HCT116 (cell line): ENCODE results near the gene OSCP1. TPM values are rescaled to one million over a fixed set of nuclear protein-coding genes. Genes with fewer than 3 reads are reported as not detected.

Experiments used
- ATAC-seq: fragments of 200-7000 bp; cut with Tn5 transposase; 2 replicates; pipeline ENCODE4 v1.9.1; 2020; ENCODE audit warnings: mild to moderate bottlenecking, moderate library complexity
- BruUV-seq: library from RNA; stranded (reverse); fragments of 400-500 nt; replicated peaks from 2 replicates; lab custom pipeline; 2021; lab: Mats Ljungman, UMichigan
- CTCF ChIA-PET: fragments of 300-600 bp; sonication (Branson Sonifier 250); formaldehyde crosslinking; loops from one replicate; lab custom pipeline; 2021; ENCODE audit warnings: antibody characterized with exemption; lab: Charles Lee
- POLR2A ChIA-PET: fragments of 300-600, 350-600 bp; sonication (Branson Sonifier 250); formaldehyde crosslinking; loops from one replicate; lab custom pipeline; 2021; ENCODE audit warnings: antibody characterized with exemption; lab: Charles Lee
- RAD21 ChIA-PET, 2 experiments: fragments of 300-600 bp; sonication (Branson Sonifier 250); formaldehyde crosslinking; loops; one replicate each; lab custom pipeline; 2023; ENCODE audit warnings: low total read pairs in 2 of 2; ENCODE audit not compliant: uncharacterized antibody in 2 of 2, unreplicated experiment in 2 of 2, low non-redundant PET in 1 of 2; lab: Charles Lee
- DNase-seq: peaks from one replicate; pipeline ENCODE4 v3.0.0-alpha.2; 2010; ENCODE audit warnings: low read depth, low spot score
- H2AFZ ChIP-seq: fragments of 200-600 bp; shearing (Covaris generic), sonication (generic); 2 replicates; pipeline ENCODE4 v1.6.1; 2017; ENCODE audit warnings: low read depth, mixed run types, mixed read lengths, antibody characterized with exemption, low read length; ENCODE audit not compliant: poor library complexity, severe bottlenecking
- H3K27ac ChIP-seq: 2 replicates; pipeline ENCODE4 v1.5.1; 2012; ENCODE audit warnings: low read depth, low read length
- H3K27me3 ChIP-seq: fragments of 200-600 bp; sonication (generic); 2 replicates; pipeline ENCODE4 v1.6.1; 2016; ENCODE audit warnings: mixed run types, low read length, mixed read lengths; ENCODE audit not compliant: insufficient read depth
- H3K36me3 ChIP-seq, 2 experiments: fragments of 200-500 bp in 1 of 2; fragments of 200-600 bp in 1 of 2; sonication (Bioruptor generic) in 1 of 2; sonication (generic) in 1 of 2; 2 replicates each; pipeline versions ENCODE4 v1.5.1 to v1.6.1; 2014 to 2016; ENCODE audit warnings: low read length in 2 of 2, inconsistent platforms in 1 of 2, mixed read lengths in 1 of 2, mixed run types in 1 of 2; ENCODE audit not compliant: insufficient read depth in 2 of 2, control insufficient read depth in 1 of 2
- H3K4me1 ChIP-seq, 2 experiments: fragments of 200-600 bp in 1 of 2; sonication (generic) in 1 of 2; 2 replicates each; pipeline versions ENCODE4 v1.5.1 to v1.6.1; 2012 to 2017; ENCODE audit warnings: low read length in 2 of 2, inconsistent platforms in 1 of 2, mild to moderate bottlenecking in 1 of 2, mixed read lengths in 1 of 2, mixed run types in 1 of 2, moderate library complexity in 1 of 2; ENCODE audit not compliant: insufficient read depth in 2 of 2, control insufficient read depth in 1 of 2
- H3K4me2 ChIP-seq: fragments of 200-600 bp; sonication (generic); 2 replicates; pipeline ENCODE4 v1.6.1; 2017; ENCODE audit warnings: mixed run types, low read length, mixed read lengths
- H3K4me3 ChIP-seq, 2 experiments: fragments of 200-600 bp in 1 of 2; sonication (generic) in 1 of 2; replicated peaks in 1 of 2; 2 replicates each; pipeline ENCODE4 v1.5.1; 2011 to 2016; ENCODE audit warnings: low read length in 2 of 2, control low read depth in 1 of 2, low read depth in 1 of 2, mild to moderate bottlenecking in 1 of 2, mixed read lengths in 1 of 2, mixed run types in 1 of 2
- H3K79me2 ChIP-seq: fragments of 200-600 bp; sonication (generic); 2 replicates; pipeline ENCODE4 v1.6.1; 2017; ENCODE audit warnings: mild to moderate bottlenecking, mixed run types, low read length, moderate library complexity, mixed read lengths; ENCODE audit not compliant: insufficient read depth
- H3K9ac ChIP-seq: fragments of 200-600 bp; sonication (generic); 2 replicates; pipeline ENCODE4 v1.6.1; 2016; ENCODE audit warnings: low read length, mixed read lengths
- H3K9me2 ChIP-seq: fragments of 200-600 bp; sonication (generic), shearing (Covaris generic); 2 replicates; pipeline ENCODE4 v1.6.1; 2017; ENCODE audit warnings: mixed run types, mild to moderate bottlenecking, moderate library complexity; ENCODE audit not compliant: insufficient read depth
- H3K9me3 ChIP-seq, 2 experiments: fragments of 200-500 bp in 1 of 2; fragments of 200-600 bp in 1 of 2; sonication (Bioruptor generic) in 1 of 2; sonication (generic) in 1 of 2; 2 replicates each; pipeline ENCODE4 v1.6.1; 2014 to 2017; ENCODE audit warnings: low read length in 2 of 2, mixed read lengths in 2 of 2, inconsistent platforms in 1 of 2, low read depth in 1 of 2, mild to moderate bottlenecking in 1 of 2, mixed run types in 1 of 2, moderate library complexity in 1 of 2; ENCODE audit not compliant: control insufficient read depth in 1 of 2, insufficient read depth in 1 of 2
- H4K20me1 ChIP-seq: fragments of 200-600 bp; sonication (generic), shearing (Covaris generic); 2 replicates; pipeline ENCODE4 v1.6.1; 2017; ENCODE audit warnings: mixed run types, mild to moderate bottlenecking, moderate library complexity; ENCODE audit not compliant: insufficient read depth
- CBX3 ChIP-seq: IDR thresholded peaks from 2 replicates; pipeline ENCODE4 v1.6.1; 2012; ENCODE audit warnings: low read depth
- EGR1 ChIP-seq: IDR thresholded peaks from 2 replicates; pipeline ENCODE4 v1.6.1; 2012; ENCODE audit warnings: low read depth
- EZH2 ChIP-seq: fragments of 200-600 bp; sonication (generic); IDR thresholded peaks from 2 replicates; pipeline ENCODE4 v1.6.1; 2017; ENCODE audit warnings: antibody characterized with exemption, mixed run types
- FOSL1 ChIP-seq: IDR thresholded peaks from 2 replicates; pipeline ENCODE4 v1.6.1; 2012; ENCODE audit warnings: low read depth
- POLR2A ChIP-seq: IDR thresholded peaks from 2 replicates; pipeline ENCODE4 v1.7.0; 2011; ENCODE audit warnings: borderline replicate concordance; ENCODE audit not compliant: insufficient read depth, insufficient read length; ENCODE audit errors: extremely low read depth
- POLR2AphosphoS5 ChIP-seq: IDR thresholded peaks from 2 replicates; pipeline ENCODE4 v1.6.1; 2011; ENCODE audit warnings: mild to moderate bottlenecking, low read depth, low read length, moderate library complexity
- RAD21 ChIP-seq: IDR thresholded peaks from 2 replicates; pipeline ENCODE4 v1.6.1; 2012; ENCODE audit warnings: low read depth, mild to moderate bottlenecking
- SRF ChIP-seq: IDR thresholded peaks from 2 replicates; pipeline ENCODE4 v1.6.1; 2012; ENCODE audit warnings: low read depth
- TCF7L2 ChIP-seq: IDR thresholded peaks from 2 replicates; pipeline ENCODE4 v1.7.0; 2011; ENCODE audit warnings: borderline replicate concordance, inconsistent platforms; ENCODE audit not compliant: insufficient read depth, insufficient read length; ENCODE audit errors: extremely low read depth
- YY1 ChIP-seq: IDR thresholded peaks from 2 replicates; pipeline ENCODE4 v1.6.1; 2011; ENCODE audit warnings: low read length, low read depth, moderate library complexity, mild to moderate bottlenecking; ENCODE audit not compliant: insufficient replicate concordance; ENCODE audit errors: extremely low read depth
- ZNF274 ChIP-seq: fragments of 200-500 bp; sonication (Bioruptor generic); IDR thresholded peaks from 2 replicates; pipeline ENCODE4 v1.6.1; 2014; ENCODE audit warnings: mild to moderate bottlenecking, low read depth, low read length, inconsistent platforms
- intact Hi-C: fragments of 100-400 bp; cut with micrococcal nuclease; formaldehyde crosslinking; loops from 2 replicates; pipeline ENCODE4 v1.10.0; 2022
- total RNA-seq: library from RNA; stranded (reverse); gene quantifications from one replicate; pipeline ENCODE4 v1.2.1, GENCODE V29; 2021; ENCODE audit not compliant: unreplicated experiment
- TF ChIP-seq, protein P1 (sequence below): IDR thresholded peaks from 2 replicates; pipeline ENCODE4 v1.6.1; 2011; ENCODE audit warnings: mild to moderate bottlenecking, low read length, moderate library complexity; ENCODE audit not compliant: insufficient replicate concordance; ENCODE audit errors: extremely low read depth
- TF ChIP-seq, protein P2 (sequence below), 3 experiments: fragments of 200-600 bp in 1 of 3; sonication (generic) in 1 of 3; IDR thresholded peaks in 2 of 3; conservative IDR thresholded peaks in 1 of 3; 2 replicates each; pipeline ENCODE4 v1.5.1; 2012 to 2017; ENCODE audit warnings: low read depth in 2 of 3, low read length in 2 of 3, antibody characterized with exemption in 1 of 3, borderline replicate concordance in 1 of 3, control low read depth in 1 of 3, mild to moderate bottlenecking in 1 of 3, mixed read lengths in 1 of 3, mixed run types in 1 of 3, moderate library complexity in 1 of 3; ENCODE audit not compliant: insufficient read depth in 1 of 3
- TF ChIP-seq, protein P3 (sequence below): IDR thresholded peaks from 2 replicates; pipeline ENCODE4 v1.6.1; 2012
- TF ChIP-seq, protein P4 (sequence below): IDR thresholded peaks from 2 replicates; pipeline ENCODE4 v1.6.1; 2012

OSCP1 gene
- total RNA-seq, 1 experiment from 2014 or later = 4.1 TPM

DNA sequence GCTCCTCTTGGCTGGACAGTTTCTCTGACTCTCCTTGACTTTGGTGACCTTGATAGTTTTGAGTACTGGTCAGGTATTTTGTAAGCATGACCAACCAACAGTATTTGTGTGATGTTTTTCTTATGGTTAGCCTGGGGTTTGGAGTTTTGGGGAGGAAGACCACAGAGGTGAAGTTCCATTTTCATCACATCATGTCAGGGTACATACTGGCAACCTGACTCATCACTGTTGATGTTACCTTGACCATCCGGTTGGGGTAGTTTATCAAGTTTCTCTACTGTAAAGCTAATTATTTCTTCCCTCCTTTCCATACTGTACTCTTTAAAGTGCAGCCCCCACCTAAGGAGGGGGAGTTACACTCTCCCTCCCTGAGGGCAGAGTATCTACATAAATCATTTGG is 13.4 kb downstream of the OSCP1 start (continued):
- TF ChIP-seq, protein P1, sequence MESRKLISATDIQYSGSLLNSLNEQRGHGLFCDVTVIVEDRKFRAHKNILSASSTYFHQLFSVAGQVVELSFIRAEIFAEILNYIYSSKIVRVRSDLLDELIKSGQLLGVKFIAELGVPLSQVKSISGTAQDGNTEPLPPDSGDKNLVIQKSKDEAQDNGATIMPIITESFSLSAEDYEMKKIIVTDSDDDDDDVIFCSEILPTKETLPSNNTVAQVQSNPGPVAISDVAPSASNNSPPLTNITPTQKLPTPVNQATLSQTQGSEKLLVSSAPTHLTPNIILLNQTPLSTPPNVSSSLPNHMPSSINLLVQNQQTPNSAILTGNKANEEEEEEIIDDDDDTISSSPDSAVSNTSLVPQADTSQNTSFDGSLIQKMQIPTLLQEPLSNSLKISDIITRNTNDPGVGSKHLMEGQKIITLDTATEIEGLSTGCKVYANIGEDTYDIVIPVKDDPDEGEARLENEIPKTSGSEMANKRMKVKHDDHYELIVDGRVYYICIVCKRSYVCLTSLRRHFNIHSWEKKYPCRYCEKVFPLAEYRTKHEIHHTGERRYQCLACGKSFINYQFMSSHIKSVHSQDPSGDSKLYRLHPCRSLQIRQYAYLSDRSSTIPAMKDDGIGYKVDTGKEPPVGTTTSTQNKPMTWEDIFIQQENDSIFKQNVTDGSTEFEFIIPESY = no peak

DNA sequence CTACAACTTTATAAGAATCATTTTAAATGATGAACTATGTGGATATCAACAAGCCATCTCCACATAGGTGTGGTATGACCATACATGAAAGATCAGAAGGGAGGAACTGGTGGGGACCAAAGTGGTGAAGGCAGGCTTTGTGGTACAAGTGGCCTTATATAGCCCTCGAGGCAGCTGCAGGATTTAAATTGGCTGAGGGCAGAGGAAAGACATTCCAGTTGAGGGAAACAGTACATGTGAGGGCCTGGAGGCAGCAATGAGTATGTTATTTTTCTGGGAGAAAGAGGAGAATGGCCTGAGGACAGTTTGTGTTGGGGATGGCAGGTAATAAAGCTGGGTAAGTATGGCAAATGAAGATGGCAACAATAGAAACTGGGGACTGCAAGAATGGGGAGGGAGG is 17.1 kb downstream of the OSCP1 start:
- RAD21 ChIA-PET = no interaction called here
- H3K27me3 ChIP-seq = no peaks in the 10 kb centered on the region
- peaks cover 16 to 21% of the 10 kb centered on the region in 2 experiments for H3K4me1 ChIP-seq
- no peak overlapping the region for H2AFZ ChIP-seq
- CTCF ChIA-PET = no interaction called here
- POLR2A ChIA-PET = no interaction called here
- no peak overlapping the region for H3K4me2 ChIP-seq
- ATAC-seq = no peak
- no TSS peak for BruUV-seq
- TF ChIP-seq, protein P2, sequence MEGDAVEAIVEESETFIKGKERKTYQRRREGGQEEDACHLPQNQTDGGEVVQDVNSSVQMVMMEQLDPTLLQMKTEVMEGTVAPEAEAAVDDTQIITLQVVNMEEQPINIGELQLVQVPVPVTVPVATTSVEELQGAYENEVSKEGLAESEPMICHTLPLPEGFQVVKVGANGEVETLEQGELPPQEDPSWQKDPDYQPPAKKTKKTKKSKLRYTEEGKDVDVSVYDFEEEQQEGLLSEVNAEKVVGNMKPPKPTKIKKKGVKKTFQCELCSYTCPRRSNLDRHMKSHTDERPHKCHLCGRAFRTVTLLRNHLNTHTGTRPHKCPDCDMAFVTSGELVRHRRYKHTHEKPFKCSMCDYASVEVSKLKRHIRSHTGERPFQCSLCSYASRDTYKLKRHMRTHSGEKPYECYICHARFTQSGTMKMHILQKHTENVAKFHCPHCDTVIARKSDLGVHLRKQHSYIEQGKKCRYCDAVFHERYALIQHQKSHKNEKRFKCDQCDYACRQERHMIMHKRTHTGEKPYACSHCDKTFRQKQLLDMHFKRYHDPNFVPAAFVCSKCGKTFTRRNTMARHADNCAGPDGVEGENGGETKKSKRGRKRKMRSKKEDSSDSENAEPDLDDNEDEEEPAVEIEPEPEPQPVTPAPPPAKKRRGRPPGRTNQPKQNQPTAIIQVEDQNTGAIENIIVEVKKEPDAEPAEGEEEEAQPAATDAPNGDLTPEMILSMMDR (IDR thresholded peaks at IDR 0.05 in 2 of 3, conservative IDR thresholded peaks at IDR 0.05 in 1 of 3; ENCODE audit: borderline replicate concordance in 1 of 3, insufficient read depth in 1 of 3, low read depth in 2 of 3, low read length in 2 of 3) = no peak
- TF ChIP-seq CBX3 = no peak
- TF ChIP-seq ZNF274 = no peak
- TF ChIP-seq, protein P3, sequence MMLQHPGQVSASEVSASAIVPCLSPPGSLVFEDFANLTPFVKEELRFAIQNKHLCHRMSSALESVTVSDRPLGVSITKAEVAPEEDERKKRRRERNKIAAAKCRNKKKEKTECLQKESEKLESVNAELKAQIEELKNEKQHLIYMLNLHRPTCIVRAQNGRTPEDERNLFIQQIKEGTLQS = no peak
- TF ChIP-seq TCF7L2 = no peak
- TF ChIP-seq EGR1 = no peak
- TF ChIP-seq FOSL1 = no peak
- TF ChIP-seq, protein P4, sequence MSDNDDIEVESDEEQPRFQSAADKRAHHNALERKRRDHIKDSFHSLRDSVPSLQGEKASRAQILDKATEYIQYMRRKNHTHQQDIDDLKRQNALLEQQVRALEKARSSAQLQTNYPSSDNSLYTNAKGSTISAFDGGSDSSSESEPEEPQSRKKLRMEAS = no peak
- TF ChIP-seq RAD21 = no peak
- no peak for TF ChIP-seq EZH2
- TF ChIP-seq POLR2AphosphoS5 = no peak
- TF ChIP-seq SRF = no peak
- TF ChIP-seq YY1 = no peak
- no peak for TF ChIP-seq POLR2A
- H3K4me3 ChIP-seq = no peak overlapping the region
- no peaks in the 10 kb centered on the region for H4K20me1 ChIP-seq
- no peak overlapping the region for H3K27ac ChIP-seq
- no peak overlapping the region for H3K9ac ChIP-seq
- H3K36me3 ChIP-seq = no peaks in the 10 kb centered on the region
- H3K9me3 ChIP-seq = no peaks in the 10 kb centered on the region
- no peaks in the 10 kb centered on the region for H3K79me2 ChIP-seq
- no peaks in the 10 kb centered on the region for H3K9me2 ChIP-seq
- intact Hi-C loops = no loop called here
- no peak for DNase-seq
